Caco-2 (cell line): ENCODE data around the gene GRB14. TPM values are rescaled to one million over a fixed set of nuclear protein-coding genes. Genes with fewer than 3 reads are reported as not detected.

Source experiments
- BruUV-seq: library from RNA; stranded (reverse); fragments of 400-500 nt; replicated peaks from 2 replicates; lab custom pipeline; 2021; lab: Mats Ljungman, UMichigan
- CTCF ChIA-PET: fragments of 300-600 bp; sonication (Branson Sonifier 250); formaldehyde crosslinking; loops from one replicate; lab custom pipeline; 2022; ENCODE audit warnings: antibody characterized with exemption; lab: Charles Lee
- POLR2A ChIA-PET: fragments of 300-600 bp; sonication (Branson Sonifier 250); formaldehyde crosslinking; loops from one replicate; lab custom pipeline; 2022; ENCODE audit warnings: antibody characterized with exemption; lab: Charles Lee
- DNase-seq, 2 experiments: peaks; one replicate each; pipeline versions ENCODE4 v3.0.0 to v3.0.0-alpha.2; 2020 to 2022
- H3K27me3 ChIP-seq: replicated peaks from 2 replicates; pipeline ENCODE4 v1.6.0; 2011; ENCODE audit warnings: low read length; ENCODE audit not compliant: control insufficient read depth, insufficient read depth
- H3K36me3 ChIP-seq: 2 replicates; pipeline ENCODE4 v1.5.1; 2011; ENCODE audit warnings: low read length; ENCODE audit not compliant: control insufficient read depth, insufficient read depth
- H3K4me1 ChIP-seq: fragments of 250-450 bp; sonication (Bioruptor Pico); 2 replicates; pipeline ENCODE4 v1.5.1; 2020; ENCODE audit warnings: mild to moderate bottlenecking
- H3K4me3 ChIP-seq: 2 replicates; pipeline ENCODE4 v1.5.1; 2011; ENCODE audit warnings: low read depth, mild to moderate bottlenecking, control low read depth, low read length
- H3K9me3 ChIP-seq: fragments of 250-450 bp; sonication (Bioruptor Pico); 2 replicates; pipeline ENCODE4 v1.5.1; 2020; ENCODE audit warnings: mild to moderate bottlenecking, moderate library complexity
- H3K27ac Mint-ChIP-seq: one replicate; pipeline ENCODE4 v1.8.0; 2022; ENCODE audit warnings: mixed read lengths; ENCODE audit not compliant: unreplicated experiment
- H3K27me3 Mint-ChIP-seq: one replicate; pipeline ENCODE4 v1.8.0; 2022; ENCODE audit warnings: mixed read lengths; ENCODE audit not compliant: insufficient read depth, unreplicated experiment
- H3K36me3 Mint-ChIP-seq: one replicate; pipeline ENCODE4 v1.8.0; 2022; ENCODE audit warnings: mild to moderate bottlenecking, mixed read lengths; ENCODE audit not compliant: insufficient read depth, unreplicated experiment
- H3K4me1 Mint-ChIP-seq: one replicate; pipeline ENCODE4 v1.8.0; 2022; ENCODE audit warnings: low read depth, mixed read lengths; ENCODE audit not compliant: unreplicated experiment
- H3K4me3 Mint-ChIP-seq: one replicate; pipeline ENCODE4 v1.8.0; 2022; ENCODE audit warnings: mild to moderate bottlenecking, moderate library complexity, mixed read lengths; ENCODE audit not compliant: unreplicated experiment
- H3K9me3 Mint-ChIP-seq: one replicate; pipeline ENCODE4 v1.8.0; 2022; ENCODE audit warnings: mixed read lengths; ENCODE audit not compliant: unreplicated experiment
- intact Hi-C: fragments of 100-400 bp; cut with micrococcal nuclease; formaldehyde crosslinking; loops from one replicate; pipeline ENCODE4 v1.10.0; 2022; ENCODE audit not compliant: unreplicated experiment
- total RNA-seq: library from RNA; stranded (reverse); gene quantifications from 2 replicates; pipeline ENCODE4 v1.2.3, GENCODE V29; 2022
- TF ChIP-seq, protein P1 (sequence below), 2 experiments: fragments of 200-600 bp in 1 of 2; IDR thresholded peaks; 1 replicate in 1 of 2; 2 replicates in 1 of 2; pipeline versions ENCODE4 v1.5.1 to v1.8.0; 2011 to 2022; ENCODE audit warnings: antibody characterized with exemption in 1 of 2, control low read depth in 1 of 2, inconsistent platforms in 1 of 2, low read depth in 1 of 2, low read length in 1 of 2, mild to moderate bottlenecking in 1 of 2, moderate library complexity in 1 of 2; ENCODE audit not compliant: insufficient read depth in 1 of 2, severe bottlenecking in 1 of 2, unreplicated experiment in 1 of 2

GRB14 gene
- total RNA-seq, 1 experiment from 2014 or later = 12.7 TPM

- no peaks in the 10 kb centered on the region for H3K36me3 Mint-ChIP-seq
- DNase-seq = no peak
Observed at GRCh38 chr2:164456619-164457018, 164.7 kb downstream of the GRB14 start.

GRCh38 chr2:164453656-164454305 lies 167.5 kb downstream of the GRB14 start:
- CTCF ChIA-PET = no interaction called here

More at GRCh38 chr2:164456619-164457018, 164.7 kb downstream of the GRB14 start:
- no peaks in the 10 kb centered on the region for H3K27me3 ChIP-seq
- H3K9me3 Mint-ChIP-seq = no peaks in the 10 kb centered on the region
- no peaks in the 10 kb centered on the region for H3K36me3 ChIP-seq
- peaks cover 33% of the 10 kb centered on the region for H3K27me3 Mint-ChIP-seq
- TF ChIP-seq, protein P1, sequence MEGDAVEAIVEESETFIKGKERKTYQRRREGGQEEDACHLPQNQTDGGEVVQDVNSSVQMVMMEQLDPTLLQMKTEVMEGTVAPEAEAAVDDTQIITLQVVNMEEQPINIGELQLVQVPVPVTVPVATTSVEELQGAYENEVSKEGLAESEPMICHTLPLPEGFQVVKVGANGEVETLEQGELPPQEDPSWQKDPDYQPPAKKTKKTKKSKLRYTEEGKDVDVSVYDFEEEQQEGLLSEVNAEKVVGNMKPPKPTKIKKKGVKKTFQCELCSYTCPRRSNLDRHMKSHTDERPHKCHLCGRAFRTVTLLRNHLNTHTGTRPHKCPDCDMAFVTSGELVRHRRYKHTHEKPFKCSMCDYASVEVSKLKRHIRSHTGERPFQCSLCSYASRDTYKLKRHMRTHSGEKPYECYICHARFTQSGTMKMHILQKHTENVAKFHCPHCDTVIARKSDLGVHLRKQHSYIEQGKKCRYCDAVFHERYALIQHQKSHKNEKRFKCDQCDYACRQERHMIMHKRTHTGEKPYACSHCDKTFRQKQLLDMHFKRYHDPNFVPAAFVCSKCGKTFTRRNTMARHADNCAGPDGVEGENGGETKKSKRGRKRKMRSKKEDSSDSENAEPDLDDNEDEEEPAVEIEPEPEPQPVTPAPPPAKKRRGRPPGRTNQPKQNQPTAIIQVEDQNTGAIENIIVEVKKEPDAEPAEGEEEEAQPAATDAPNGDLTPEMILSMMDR (IDR thresholded peaks at IDR 0.05; ENCODE audit: insufficient read depth in 1 of 2, low read depth in 1 of 2, low read length in 1 of 2, severe bottlenecking in 1 of 2, unreplicated experiment in 1 of 2) = no peak
- BruUV-seq = no TSS peak
- no peaks in the 10 kb centered on the region for H3K9me3 ChIP-seq
- H3K4me3 ChIP-seq = no peak overlapping the region
- CTCF ChIA-PET = no interaction called here
- POLR2A ChIA-PET = no interaction called here
- H3K4me1 Mint-ChIP-seq = no peaks in the 10 kb centered on the region
- H3K4me3 Mint-ChIP-seq = no peak overlapping the region
- no peak overlapping the region for H3K27ac Mint-ChIP-seq
- no peaks in the 10 kb centered on the region for H3K4me1 ChIP-seq
- intact Hi-C loops = no loop called here

GRCh38 chr2:164450278-164450677 lies 171.0 kb downstream of the GRB14 start:
- CTCF ChIA-PET = no interaction called here
- TF ChIP-seq, protein P1 (IDR thresholded peaks at IDR 0.05; ENCODE audit: insufficient read depth in 1 of 2, low read depth in 1 of 2, low read length in 1 of 2, severe bottlenecking in 1 of 2, unreplicated experiment in 1 of 2) = no peak
- H3K9me3 Mint-ChIP-seq = no peaks in the 10 kb centered on the region

More at GRCh38 chr2:164453656-164454305, 167.5 kb downstream of the GRB14 start:
- Mint-ChIP-seq H3K27ac (no peak overlapping the region), H3K36me3 (no peaks in the 10 kb centered on the region), H3K4me1 (no peaks in the 10 kb centered on the region), H3K9me3 (no peaks in the 10 kb centered on the region), H3K27me3 (peaks cover 20% of the 10 kb centered on the region), H3K4me3 (no peak overlapping the region)
- DNase-seq = no peak
- Histone ChIP-seq H3K4me3 (no peak overlapping the region), H3K9me3 (no peaks in the 10 kb centered on the region), H3K27me3 (no peaks in the 10 kb centered on the region), H3K4me1 (no peaks in the 10 kb centered on the region), H3K36me3 (no peaks in the 10 kb centered on the region)
- BruUV-seq = no TSS peak
- TF ChIP-seq, protein P1 (IDR thresholded peaks at IDR 0.05; ENCODE audit: insufficient read depth in 1 of 2, low read depth in 1 of 2, low read length in 1 of 2, severe bottlenecking in 1 of 2, unreplicated experiment in 1 of 2) = no peak
- POLR2A ChIA-PET = no interaction called here
- intact Hi-C loops = no loop called here

More at GRCh38 chr2:164450278-164450677, 171.0 kb downstream of the GRB14 start:
- no peak overlapping the region for H3K4me3 Mint-ChIP-seq
- H3K4me1 Mint-ChIP-seq = no peaks in the 10 kb centered on the region
- H3K27ac Mint-ChIP-seq = no peak overlapping the region
- H3K27me3 ChIP-seq = no peaks in the 10 kb centered on the region; the same call in 1 of the 2 replicates
- H3K36me3 Mint-ChIP-seq = no peaks in the 10 kb centered on the region
- POLR2A ChIA-PET = no interaction called here
- H3K36me3 ChIP-seq = no peaks in the 10 kb centered on the region
- no peak for DNase-seq
- peaks cover 16% of the 10 kb centered on the region for H3K27me3 Mint-ChIP-seq
- no peak overlapping the region for H3K4me3 ChIP-seq
- no peaks in the 10 kb centered on the region for H3K9me3 ChIP-seq
- intact Hi-C loops = no loop called here
- BruUV-seq = no TSS peak
- H3K4me1 ChIP-seq = no peaks in the 10 kb centered on the region
